ACC112 (cell line): ENCODE results near the gene PANX3.

Experiments
- H2AFZ ChIP-seq: fragments of 200-600 bp; sonication (generic); one replicate; pipeline ENCODE4 v1.6.0; 2017; ENCODE audit warnings: antibody characterized with exemption, low read length; ENCODE audit not compliant: unreplicated experiment
- H3K27ac ChIP-seq: fragments of 200-600 bp; sonication (generic); 2 replicates; pipeline ENCODE4 v1.5.1; 2014; ENCODE audit warnings: low read depth, mild to moderate bottlenecking, antibody characterized with exemption, low read length, moderate library complexity
- H3K27me3 ChIP-seq: fragments of 200-600 bp; sonication (generic); 2 replicates; pipeline ENCODE4 v1.6.1; 2014; ENCODE audit warnings: mild to moderate bottlenecking, antibody characterized with exemption, low read length, moderate library complexity, mixed read lengths; ENCODE audit not compliant: insufficient read depth
- H3K36me3 ChIP-seq: fragments of 200-600 bp; sonication (generic); 2 replicates; pipeline ENCODE4 v1.6.1; 2016; ENCODE audit warnings: mild to moderate bottlenecking, antibody characterized with exemption, low read length, moderate library complexity, mixed read lengths; ENCODE audit not compliant: insufficient read depth
- H3K4me1 ChIP-seq: fragments of 200-600 bp; sonication (generic); one replicate; pipeline ENCODE4 v1.6.1; 2016; ENCODE audit warnings: low read length, mixed read lengths; ENCODE audit not compliant: insufficient read depth, unreplicated experiment, control insufficient read depth
- H3K4me3 ChIP-seq: fragments of 200-600 bp; sonication (generic); 2 replicates; pipeline ENCODE4 v1.5.1; 2014; ENCODE audit warnings: mild to moderate bottlenecking, low read depth, low read length
- H3K79me2 ChIP-seq: fragments of 200-600 bp; sonication (generic); one replicate; pipeline ENCODE4 v1.6.0; 2016; ENCODE audit warnings: low read length; ENCODE audit not compliant: control insufficient read depth, unreplicated experiment, insufficient read depth

Gene PANX3

DNA sequence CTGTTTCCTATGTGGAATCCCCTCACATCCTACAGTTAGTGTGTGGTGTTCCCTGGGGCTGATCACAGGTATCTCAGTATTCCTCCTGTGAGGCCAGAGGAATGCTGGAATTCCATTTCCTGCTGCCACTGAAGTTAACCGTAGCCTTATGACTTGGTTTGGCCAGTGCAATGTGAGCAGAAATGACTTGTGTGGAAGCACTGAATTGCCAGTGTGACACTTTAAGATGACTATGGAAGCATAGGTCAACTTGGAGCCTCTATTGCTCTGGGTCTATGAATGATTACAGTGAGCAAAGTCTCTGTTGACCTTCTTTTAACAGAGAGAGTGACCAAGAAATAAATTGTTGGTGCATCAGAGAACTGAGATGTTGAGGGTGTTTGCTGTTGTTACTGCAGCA, 28.0 kb downstream of the PANX3 start:
- H2AFZ ChIP-seq = no peak overlapping the region
- no peak overlapping the region for H3K27ac ChIP-seq
- no peaks in the 10 kb centered on the region for H3K79me2 ChIP-seq
- no peak overlapping the region for H3K4me3 ChIP-seq
- H3K27me3 ChIP-seq = no peaks in the 10 kb centered on the region
- peaks cover 13% of the 10 kb centered on the region for H3K4me1 ChIP-seq
- peaks cover 10% of the 10 kb centered on the region for H3K36me3 ChIP-seq

DNA sequence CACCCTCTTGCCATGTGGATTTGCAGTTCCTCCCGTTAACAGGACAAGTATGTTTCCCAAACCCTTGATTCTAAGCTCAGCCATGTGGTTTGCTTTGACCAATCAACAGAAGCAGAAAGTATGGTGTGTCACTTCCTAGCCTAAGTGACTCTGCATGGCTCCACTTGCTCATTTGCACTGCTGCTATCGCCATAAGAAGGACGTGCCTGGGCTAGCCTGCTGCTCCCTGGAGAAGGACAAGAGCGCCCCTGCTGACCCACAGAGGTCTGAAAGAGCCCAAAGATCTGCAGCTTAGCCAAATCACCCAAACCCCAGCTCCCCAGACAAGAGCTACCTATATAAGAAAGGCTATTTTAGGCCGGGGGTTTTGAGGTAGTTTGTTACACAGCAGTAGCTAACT, 29.4 kb downstream of the PANX3 start:
- H2AFZ ChIP-seq = no peak overlapping the region
- H3K4me3 ChIP-seq = no peak overlapping the region
- H3K4me1 ChIP-seq = peaks cover 19% of the 10 kb centered on the region
- H3K79me2 ChIP-seq = no peaks in the 10 kb centered on the region
- H3K36me3 ChIP-seq = peaks cover 5% of the 10 kb centered on the region
- no peak overlapping the region for H3K27ac ChIP-seq
- H3K27me3 ChIP-seq = no peaks in the 10 kb centered on the region

DNA sequence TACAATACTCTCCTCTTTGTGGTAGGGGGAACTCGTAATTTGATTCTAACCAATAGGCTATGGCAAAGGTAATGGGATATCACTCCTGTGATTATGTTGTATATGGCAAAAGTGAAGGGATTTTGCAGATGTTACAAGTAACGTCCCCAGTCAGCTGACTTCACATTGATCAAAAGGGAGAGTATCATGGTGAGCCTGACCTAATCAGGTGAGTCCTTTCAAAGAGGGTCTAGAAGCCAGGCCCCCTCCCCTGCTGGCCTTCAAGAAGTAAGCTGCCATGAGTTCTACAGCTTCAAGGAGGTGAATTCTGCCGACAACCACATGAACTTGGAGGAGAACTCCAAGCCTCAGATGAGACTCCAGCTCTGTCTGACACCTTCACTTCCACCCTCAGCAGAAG, 31.4 kb downstream of the PANX3 start:
- Histone ChIP-seq H3K27ac (no peak overlapping the region), H3K4me3 (no peak overlapping the region), H3K4me1 (peaks cover 19% of the 10 kb centered on the region), H3K36me3 (peaks cover 5% of the 10 kb centered on the region; the same call in 1 of the 2 replicates), H3K27me3 (no peaks in the 10 kb centered on the region), H3K79me2 (no peaks in the 10 kb centered on the region), H2AFZ (no peak overlapping the region)

DNA sequence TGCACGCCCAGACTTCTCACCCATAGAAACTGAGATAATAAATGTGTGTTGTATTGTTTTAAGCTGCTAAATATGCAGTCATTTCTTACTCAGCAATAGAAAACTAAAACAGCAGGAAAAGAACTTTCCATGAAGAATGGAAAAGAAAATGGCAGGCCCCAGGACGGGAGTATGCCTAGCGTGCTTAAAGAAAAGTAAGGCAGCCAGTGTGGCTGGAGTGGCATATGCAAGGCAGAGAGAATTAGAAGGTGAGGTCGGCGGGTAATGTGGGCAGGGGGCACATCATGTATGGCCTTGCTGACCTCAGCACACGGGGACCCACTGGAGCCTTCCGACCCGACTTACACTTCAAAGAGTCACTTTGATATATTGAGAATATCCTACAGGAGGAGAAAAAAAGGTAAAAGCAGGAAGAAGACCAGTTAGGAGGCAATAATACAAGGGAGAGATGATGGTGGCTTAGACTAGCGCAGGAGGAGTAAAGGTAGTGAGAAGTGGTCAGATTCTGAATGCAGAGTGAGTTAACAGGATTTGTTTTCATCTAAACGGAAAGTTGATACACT, 31.9 kb downstream of the PANX3 start:
- peak overlapping the region; percentile 32 for H2AFZ ChIP-seq
- peaks cover 19% of the 10 kb centered on the region for H3K4me1 ChIP-seq
- H3K36me3 ChIP-seq = peaks cover 5% of the 10 kb centered on the region; the same call in 1 of the 2 replicates
- H3K27me3 ChIP-seq = no peaks in the 10 kb centered on the region
- no peaks in the 10 kb centered on the region for H3K79me2 ChIP-seq
- H3K27ac ChIP-seq = peak overlapping the region; percentile 65
- no peak overlapping the region for H3K4me3 ChIP-seq

DNA sequence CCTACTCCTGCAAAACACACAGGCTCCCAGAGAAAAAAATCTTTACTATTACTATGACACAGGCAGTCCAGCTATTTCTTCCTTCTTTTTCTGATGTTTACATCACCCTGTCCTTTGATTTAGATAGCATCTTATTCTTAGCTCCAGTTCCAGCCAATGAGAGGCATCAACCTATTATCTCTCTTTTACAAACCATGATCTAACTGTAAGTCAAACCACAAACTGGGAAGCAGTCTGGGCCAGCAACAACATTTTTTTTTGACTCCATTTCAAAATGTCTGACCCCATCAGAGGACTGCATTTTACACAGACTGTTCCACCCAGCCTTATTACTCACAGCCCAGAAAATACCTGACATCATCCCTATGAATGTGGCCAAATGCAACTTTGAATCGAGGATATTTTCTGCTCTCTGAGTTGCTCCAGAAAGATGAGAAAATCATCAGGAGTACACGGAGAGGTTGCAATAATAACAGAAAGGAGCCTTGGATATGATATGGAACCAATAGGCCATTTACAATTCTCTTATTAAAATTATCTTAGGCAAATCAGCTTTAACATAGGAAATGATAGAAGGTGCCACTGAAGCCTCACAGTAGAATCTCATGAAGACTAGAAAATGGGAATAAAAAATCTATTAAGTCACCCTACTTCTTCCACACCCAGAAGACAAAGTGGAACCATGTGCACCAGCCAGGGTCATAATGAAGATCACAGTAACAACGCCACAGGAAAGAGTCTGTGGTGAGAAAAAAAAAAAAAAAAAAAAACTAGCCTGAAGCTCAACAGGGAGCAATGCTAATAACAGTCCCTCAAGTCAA, 32.6 kb downstream of the PANX3 start:
- Histone ChIP-seq H2AFZ (peak overlapping the region; percentile 32), H3K27ac (peak overlapping the region; percentile 65), H3K79me2 (no peaks in the 10 kb centered on the region), H3K4me3 (no peak overlapping the region), H3K4me1 (peaks cover 19% of the 10 kb centered on the region), H3K36me3 (peaks cover 5% of the 10 kb centered on the region; the same call in 1 of the 2 replicates), H3K27me3 (no peaks in the 10 kb centered on the region)

DNA sequence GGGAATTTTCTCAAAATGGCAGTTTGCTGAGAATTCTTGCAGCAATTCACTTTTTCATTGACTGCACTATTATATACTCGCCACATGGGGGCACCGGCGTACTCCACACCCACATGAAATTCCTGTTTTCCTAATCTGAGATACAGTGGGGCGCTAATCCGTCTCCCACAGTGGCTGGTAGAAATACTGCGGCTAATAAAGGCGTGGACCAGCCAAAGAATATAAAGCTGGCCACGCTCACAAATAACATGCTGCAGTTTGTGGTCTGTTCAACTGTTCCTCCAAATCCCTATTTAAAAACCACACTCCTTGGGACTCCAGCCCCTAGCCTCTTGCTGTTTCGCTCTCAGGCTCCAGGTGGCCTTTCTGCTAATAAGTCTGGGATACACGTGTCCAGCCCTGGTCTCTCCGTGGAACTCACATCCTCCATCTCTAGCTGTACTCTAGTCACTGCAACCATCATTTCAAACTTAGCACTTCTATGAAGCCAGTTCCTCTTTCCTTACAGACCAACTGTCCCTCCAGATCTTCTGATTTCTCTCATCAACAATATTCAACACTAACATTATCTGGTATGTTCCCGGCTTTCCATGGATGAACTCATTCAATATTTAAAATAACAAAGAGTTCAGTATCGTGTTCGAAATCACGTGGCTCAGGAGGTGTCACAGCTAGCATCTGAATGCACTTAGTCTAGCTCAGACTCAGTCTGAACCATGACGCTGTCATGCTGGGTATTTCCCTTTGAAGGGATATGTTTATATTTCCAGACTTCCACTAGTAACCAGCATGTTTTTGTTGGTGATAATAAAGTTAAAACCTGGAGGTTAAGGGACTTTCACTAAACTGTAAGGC, 33.4 kb downstream of the PANX3 start:
- Histone ChIP-seq H3K79me2 (no peaks in the 10 kb centered on the region), H2AFZ (peak overlapping the region; percentile 86), H3K27me3 (no peaks in the 10 kb centered on the region), H3K27ac (peak overlapping the region; percentile 65), H3K4me1 (peaks cover 19% of the 10 kb centered on the region), H3K36me3 (no peaks in the 10 kb centered on the region), H3K4me3 (peak overlapping the region; percentile 57)

DNA sequence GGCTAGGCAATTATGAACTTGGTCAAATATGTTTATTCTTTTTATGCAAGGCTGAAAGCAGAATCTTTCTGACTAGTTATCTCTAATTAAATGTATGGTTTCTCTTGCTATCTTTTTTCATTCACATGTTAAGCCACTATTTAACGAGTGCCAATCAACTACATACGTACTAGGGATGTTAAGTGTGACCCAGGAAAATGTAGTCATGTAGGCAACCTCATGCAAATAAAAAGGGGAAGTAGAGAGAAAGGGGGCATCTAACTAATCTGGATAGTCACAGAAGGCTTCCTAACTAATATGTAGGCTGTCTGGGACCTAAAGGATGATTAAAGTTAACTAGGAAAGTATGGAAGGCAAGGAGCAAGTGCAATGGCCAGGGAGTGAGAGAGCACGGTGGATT, 34.9 kb downstream of the PANX3 start:
- Histone ChIP-seq H3K4me3 (no peak overlapping the region), H3K79me2 (no peaks in the 10 kb centered on the region), H3K4me1 (peaks cover 19% of the 10 kb centered on the region), H2AFZ (no peak overlapping the region), H3K27ac (no peak overlapping the region), H3K27me3 (no peaks in the 10 kb centered on the region), H3K36me3 (no peaks in the 10 kb centered on the region)

DNA sequence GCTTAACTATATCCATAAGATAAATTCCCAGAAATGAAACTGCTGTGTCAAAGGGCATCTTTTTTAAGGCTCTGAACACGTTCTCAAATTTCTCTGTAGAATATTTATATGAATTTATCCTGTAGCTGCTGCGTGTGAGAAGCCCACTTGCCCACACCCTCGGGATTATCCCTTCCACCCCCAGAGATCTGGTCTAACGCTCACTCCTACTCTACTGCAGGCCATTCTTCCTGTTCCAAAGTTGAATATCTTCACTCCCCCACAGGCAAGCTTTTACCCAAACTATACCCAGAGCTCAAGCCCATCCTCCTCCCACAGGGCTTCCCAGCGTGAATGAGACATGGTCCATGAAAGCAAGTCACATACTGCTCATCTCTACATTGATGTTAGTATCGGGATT, 37.4 kb downstream of the PANX3 start:
- Histone ChIP-seq H3K27ac (no peak overlapping the region), H3K27me3 (no peaks in the 10 kb centered on the region), H3K36me3 (no peaks in the 10 kb centered on the region), H3K4me1 (peaks cover 11% of the 10 kb centered on the region), H3K4me3 (no peak overlapping the region), H3K79me2 (no peaks in the 10 kb centered on the region), H2AFZ (no peak overlapping the region)

DNA sequence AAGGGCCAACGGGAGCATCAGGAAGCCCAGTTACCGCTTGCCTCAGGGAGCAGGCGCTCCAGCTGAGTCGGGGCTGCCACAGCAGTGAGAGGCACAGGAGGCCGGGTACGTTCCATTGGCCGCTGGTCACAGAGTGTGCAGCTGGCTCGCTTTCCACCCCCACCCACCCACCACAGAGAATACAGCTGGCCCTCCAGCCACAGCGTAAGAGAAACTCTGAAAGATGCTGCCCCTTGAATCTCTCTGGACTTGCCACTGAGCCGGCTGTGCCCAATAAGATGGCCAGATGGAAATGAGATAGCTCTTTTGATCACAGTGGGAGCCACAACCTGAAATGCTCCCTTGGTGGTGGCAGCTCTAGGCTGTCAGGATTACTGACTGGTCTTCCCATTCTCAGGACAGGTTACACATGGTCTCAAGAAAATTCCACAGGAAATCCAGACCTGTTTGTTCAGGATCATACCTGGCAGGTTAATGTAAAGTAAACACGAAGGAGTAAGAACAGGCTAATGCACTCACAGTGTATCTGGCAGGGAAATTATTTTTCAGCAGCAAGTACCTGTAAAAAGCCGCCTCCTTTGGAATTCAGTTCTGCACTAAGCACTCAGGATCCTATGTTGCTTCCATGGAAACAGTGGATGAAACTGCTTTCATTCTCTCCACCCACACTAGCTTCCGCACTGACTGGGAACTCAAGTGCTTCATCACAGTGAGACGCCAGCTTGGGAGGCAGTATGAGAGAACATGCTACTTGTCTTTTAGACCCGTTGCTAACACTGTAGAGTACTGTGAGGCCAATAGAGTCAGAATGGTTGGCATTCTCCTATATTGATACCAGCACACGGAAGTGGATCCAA, 45.8 kb downstream of the PANX3 start:
- Histone ChIP-seq H2AFZ (no peak overlapping the region), H3K4me3 (no peak overlapping the region), H3K27ac (no peak overlapping the region), H3K79me2 (no peaks in the 10 kb centered on the region), H3K4me1 (no peaks in the 10 kb centered on the region), H3K36me3 (no peaks in the 10 kb centered on the region), H3K27me3 (no peaks in the 10 kb centered on the region)

DNA sequence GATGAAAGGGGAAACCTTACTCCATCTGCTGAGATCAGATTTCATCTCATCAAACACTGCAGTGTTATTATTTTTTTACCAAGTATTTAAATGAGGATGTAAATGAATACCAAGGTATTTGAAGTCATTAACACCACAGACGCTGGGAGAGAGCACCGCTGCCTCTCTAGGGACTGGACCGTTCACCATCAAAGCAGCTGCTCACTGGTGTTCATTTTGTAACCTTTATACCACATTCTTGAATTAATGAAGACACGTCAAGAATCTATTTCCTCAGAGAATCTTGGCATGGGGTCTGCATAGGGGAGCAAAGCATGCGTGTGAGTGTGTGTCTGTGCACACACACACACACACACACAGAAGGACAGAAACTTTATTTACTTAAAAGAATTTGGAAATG, 46.7 kb downstream of the PANX3 start:
- no peaks in the 10 kb centered on the region for H3K27me3 ChIP-seq
- H3K4me1 ChIP-seq = no peaks in the 10 kb centered on the region
- no peaks in the 10 kb centered on the region for H3K79me2 ChIP-seq
- no peak overlapping the region for H2AFZ ChIP-seq
- no peak overlapping the region for H3K27ac ChIP-seq
- H3K36me3 ChIP-seq = no peaks in the 10 kb centered on the region
- no peak overlapping the region for H3K4me3 ChIP-seq
